ENCODE measurements around the gene UBALD2.
A peak's percentile ranks its signal among the peaks of the same experiment; 100 is the strongest.
"Not testable (repeated sequence)": the region's sequence is repeated elsewhere in the genome, so short reads cannot be mapped to it uniquely, and the experiment has no call there.

The UBALD2 gene

DNA sequence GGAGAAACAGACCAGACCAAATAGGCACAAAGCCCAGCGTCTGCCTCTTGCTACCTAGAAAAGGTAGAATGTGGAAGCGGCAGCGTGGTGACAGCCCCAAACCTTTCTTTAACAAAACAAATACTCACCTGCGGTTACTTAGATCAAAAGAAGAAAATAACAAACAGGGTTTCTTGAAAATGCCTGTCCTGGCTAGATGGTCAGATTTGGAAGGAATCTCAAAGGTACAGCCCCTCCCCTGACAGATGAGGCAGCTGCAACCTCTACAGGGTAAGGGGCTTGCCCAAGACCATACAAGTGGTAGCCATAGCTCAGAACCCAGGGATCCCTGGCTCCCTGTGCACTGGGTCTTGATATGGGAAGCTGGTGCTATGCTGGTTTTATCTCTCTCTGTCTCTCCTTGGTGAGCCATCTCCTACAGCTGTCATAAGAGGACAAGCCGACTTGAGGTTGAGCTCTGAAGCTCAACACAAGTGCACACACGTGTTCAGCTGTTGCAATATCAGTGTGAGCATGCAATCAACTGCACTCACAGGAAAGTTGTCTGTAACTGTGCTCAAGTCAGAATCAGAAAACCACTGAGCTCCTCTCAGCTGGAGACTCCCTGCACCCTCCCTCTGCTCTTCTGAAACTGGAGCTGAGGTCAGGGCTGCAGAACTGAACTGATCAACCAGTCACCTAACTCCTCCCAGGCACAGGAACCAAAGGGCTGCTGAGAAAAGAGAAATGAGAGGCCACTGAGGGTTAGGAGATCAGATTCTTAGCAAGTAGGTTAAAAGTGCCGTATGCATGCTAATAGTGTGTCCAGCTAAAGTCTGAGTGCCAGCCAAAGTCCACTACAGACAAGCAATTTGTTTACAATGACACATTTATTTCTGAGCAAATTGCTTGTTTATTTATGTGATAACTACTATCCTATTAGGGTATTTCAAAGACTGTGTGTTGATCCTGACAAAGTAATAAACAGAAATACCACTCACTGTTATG, 18.8 kb upstream of the UBALD2 start:
- DNase-seq: peak; percentile 80

DNA sequence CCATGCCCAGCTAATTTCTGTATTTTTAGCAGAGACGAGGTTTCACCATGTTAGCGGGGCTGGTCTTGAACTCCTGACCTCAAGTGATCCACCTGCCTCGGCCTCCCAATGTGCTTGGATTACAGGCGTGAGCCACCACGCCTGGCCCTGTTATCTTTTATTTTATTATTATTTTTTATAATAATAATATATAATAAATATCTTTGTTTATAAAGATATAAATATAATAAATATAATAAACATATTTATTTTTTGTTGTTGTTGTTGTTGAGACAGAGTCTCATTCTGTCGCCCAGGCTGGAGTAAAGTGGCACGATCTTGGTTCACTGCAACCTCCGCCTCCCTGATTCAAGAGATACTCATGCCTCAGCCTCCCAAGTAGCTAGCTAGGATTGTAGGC, 17.8 kb upstream of the UBALD2 start:
- DNase-seq: no peak

DNA sequence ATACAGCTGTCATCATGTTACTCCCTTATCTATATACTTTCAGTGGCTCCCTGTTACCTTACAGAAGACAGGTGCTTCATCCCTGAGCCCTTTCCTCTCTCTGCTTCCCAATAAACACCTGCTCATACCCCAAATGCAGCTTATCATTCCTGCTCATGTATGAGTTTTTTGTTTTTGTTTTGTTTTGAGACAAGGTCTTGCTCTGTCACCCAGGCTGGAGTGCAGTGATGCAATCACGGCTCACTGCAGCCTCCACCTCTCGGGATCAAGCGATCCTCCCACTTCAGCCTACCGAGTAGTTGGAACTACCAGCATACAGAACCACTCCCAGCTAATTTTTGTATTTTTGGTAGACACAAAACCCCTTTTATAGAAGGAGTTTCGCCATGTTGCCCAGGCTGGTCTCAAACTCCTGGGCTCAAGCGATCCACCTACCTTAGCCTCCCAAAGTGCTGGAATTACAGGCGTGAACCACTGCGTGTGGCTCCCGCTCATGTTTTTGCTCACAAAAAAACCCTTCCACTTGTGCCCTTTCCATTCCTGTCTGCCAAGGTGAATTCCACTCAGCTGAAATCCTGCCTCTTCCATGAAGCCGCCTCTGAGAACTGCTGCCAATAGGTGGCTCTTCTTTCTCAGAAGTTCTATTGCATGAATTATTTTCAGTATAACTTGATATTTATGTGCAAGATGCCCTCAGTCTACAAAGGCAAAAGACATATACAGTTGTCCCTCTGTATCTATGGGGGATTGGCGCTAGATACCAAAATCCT, 16.9 kb upstream of the UBALD2 start:
- no peak for DNase-seq

DNA sequence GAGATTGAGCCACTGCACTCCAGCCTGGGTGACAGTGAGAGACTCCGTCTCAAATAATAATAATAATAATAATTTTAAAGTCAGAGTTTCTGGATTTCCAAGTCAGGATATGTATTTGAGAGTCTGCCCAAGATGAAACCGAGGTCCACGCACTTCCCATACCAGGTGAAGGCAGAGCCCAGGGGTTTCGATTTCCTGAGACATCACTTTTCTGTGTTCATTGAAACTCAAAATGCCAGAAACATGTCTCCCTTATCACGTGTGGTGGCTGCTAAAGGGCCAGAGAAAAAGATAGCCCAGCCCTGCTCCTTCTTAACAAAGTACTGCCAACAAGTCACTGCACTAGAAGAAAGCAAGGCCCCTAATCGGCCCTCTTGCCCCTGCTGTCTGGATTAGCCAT, 15.0 kb upstream of the UBALD2 start:
- no peak for DNase-seq

DNA sequence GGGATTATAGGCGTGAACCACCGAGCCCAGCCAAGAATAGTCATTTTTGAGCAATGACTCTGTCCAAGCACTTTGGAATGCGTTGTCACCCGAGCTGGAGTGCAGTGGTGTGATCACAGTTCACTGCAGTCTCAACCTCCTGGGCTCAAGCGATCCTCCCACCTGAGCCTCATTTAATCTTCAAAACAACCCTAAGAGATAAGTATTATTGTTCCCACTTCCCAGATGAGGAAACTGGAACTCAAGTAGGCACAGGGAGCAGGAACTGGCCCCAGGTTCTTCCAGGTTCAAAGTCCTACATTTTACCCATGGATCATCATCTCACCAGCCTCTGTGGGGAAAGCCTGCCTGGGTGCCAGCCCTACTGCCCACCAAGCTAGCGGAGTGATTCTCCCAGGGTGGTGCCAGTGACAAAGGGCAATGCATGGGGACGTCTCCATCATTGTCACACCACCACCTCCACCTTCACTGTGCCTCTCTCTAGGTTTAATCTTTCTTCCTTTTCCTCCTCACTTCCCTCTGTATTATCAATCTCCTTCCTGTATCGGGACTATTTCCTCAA, 13.6 kb upstream of the UBALD2 start:
- no peak for DNase-seq

DNA sequence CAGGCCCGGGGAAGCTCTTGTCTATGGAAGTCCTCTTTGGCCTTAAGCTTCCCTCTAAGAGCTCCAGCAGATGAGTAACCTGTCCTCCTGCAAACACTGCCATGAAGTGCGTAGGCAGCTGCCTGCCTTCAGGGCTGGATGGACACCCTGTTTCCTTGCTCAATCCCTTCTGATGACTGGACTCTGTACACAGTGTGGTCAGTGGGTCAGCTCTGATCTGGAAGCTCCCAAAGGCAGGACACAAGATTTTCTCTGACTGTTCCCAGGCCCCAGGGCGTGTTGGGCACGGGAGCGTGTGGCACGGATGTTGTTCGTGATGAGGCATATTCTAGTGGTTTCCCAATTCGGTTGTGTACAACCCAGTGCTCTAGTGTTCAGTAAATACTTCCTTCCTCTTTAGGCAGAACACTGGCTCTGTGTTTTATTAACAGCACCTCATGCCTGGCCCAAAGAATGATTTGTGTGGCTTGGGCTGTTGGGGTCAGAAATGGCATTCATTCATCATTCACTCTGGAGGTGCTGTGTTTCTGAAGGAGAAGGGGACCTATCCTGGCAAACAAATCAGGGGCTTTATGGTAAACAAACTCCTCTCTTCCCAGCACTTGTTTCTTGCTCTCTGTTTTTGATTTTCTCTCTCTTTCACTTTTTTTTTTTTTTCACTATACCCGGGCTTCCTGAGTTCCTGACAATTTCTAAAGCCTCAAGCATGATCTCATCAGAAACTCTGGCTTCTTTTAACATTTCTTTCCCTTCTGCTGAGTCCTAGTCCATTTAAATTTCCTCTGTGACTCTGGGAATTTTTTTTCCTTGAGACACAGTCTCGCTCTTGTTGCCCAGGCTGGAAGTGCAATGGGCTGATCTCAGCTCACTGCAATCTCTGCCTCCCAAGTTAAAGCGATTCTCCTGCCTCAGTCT, 12.9 kb upstream of the UBALD2 start:
- DNase-seq: no peak

DNA sequence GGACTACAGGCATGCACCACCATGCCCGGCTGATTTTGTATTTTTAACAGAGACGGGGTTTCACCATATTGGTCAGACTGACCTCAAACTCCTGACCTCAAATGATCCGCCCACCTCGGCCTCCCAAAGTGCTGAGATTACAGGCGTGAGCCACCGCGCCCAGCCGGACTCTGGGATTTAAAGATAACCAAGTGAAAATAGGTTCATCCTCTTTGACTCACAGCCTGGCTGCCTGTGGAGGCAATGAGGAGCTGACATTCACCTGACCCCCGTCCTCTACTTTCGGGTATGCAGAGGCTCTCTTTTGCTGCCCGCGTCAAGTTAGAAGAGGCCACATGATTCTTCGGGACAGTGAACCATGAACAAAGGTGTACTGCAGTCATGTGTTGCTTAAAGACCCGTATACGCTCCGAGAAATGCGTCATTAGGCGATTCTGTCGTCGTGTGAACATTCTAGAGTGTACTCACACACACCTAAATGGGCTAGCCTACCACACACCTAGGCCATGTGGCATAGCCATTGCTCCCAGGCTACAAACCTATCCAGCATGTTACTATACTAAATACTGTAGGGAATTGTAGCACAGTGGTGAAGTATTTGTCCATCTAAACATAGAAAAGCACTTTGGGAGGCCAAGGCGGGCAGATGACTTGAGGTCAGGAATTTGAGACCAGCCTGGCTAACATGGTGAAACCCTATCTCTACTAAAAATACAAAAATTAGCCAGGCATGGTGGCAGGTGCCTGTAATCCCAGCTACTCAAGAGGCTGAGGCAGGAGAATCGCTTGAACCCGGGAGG, 12.0 kb upstream of the UBALD2 start:
- not testable (repeated sequence) for DNase-seq

DNA sequence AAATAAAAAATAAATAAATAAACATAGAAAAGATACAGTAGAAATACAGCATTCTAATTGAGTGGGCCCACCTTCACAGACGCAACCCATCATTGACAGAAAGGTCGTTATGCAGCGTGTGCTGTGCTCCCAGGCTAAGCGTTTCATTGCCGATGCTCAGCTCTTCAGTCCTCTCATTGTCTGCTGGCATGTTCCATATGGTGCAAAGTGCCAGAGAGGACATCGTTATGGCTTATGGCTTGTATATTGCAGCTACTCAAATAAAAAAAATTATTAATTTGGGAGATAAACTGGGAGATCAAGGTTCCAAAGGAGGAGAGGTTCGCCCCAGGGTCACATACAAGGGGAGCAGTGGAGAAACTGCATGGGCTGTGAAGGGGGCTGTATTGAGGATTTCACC, 11.3 kb upstream of the UBALD2 start:
- DNase-seq: no peak

DNA sequence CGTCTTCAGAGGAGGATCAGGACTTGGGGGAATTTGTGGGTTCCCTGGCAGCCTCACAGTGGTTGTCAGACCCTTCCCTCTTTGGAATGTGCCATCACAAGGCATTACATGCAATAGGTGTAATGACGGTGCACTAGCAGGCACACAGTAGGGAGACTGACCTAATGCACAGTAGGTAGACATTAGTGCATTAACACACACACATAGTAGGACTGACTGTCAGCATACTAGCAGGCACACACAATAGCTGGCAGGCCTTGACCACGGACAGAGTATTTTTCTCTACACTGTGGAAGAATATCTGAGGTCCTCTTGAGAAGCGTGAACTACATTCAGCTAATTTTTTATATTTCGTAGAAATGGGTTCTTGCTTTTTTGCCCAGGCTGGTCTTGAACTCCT, 10.9 kb upstream of the UBALD2 start:
- DNase-seq: no peak

DNA sequence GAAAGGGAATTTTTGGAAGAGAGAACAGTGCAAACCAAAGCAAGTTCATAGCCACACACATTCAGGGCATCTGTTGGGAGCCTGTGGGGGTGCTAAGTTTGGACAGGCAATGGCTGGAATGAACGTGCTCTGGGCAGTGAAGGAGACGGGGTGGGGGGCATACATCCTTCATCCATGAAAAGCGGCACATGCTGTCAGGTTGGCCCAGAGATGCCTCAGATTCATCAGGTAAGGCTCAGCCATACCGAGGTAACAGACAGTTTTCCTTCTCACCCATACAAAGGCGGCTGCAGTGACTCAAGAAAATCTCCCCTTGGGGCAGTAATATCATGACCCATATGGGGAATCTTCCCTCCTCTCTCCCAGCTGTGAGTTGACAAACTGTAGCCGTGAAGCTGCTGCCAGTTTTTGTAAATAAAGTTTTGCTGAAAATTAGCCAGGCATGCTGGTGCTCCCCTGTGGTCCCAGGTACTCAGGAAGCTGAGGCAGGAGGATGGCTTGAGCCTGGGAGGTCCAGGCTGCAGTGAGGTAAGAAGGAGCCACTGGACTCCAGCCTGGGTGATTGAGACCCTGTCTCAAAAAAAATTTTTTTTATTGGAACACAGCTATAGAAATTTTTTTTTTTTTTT, 9.2 kb upstream of the UBALD2 start:
- no peak for DNase-seq

DNA sequence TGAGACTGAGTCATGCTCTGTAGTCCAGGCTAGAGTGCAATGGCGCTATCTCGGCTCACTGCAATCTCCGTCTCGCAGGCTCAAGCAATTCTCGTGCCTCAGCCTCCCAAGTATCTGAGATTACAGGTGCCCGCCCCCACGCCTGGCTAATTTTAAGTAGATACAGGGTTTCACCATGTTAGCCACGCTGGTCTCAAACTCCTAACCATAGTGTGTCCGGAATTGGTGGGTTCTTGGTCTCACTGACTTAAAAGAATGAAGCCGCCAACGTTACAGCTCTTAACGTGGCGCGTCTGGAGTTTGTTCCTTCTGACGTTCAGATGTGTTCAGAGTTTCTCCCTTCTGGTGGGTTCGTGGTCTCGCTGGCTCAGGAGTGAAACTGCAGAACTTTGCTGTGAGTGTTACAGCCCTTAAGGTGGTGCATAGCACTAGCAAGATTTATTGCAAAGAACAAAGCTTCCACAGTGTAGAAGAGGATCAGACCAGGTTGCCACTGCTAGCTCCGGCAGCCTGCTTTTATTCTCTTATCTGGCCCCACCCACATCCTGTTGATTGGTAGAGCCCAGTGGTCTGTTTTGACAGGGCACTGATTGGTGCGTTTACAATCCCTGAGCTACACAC, 8.6 kb upstream of the UBALD2 start:
- peak; percentile 62 for DNase-seq

DNA sequence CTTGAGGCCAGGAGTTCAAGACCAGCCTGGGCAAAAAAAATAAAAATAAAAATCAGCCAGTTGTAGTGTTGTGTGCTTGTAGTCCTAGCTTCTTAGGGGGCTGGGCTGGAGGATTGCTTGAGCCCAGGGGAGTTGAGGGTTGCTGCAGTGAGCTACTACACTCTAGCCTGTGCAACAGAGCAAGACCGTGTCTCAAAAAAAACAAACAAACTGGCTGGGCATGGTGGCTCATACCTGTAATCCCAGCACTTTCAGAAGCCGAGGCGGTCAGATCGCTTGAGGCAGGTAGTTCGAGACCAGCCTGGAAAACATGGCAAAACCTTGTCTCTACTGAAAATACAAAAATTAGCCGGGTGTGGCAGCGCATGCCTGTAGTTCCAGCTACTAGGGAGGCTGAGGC, 4.9 kb upstream of the UBALD2 start:
- DNase-seq: no peak

DNA sequence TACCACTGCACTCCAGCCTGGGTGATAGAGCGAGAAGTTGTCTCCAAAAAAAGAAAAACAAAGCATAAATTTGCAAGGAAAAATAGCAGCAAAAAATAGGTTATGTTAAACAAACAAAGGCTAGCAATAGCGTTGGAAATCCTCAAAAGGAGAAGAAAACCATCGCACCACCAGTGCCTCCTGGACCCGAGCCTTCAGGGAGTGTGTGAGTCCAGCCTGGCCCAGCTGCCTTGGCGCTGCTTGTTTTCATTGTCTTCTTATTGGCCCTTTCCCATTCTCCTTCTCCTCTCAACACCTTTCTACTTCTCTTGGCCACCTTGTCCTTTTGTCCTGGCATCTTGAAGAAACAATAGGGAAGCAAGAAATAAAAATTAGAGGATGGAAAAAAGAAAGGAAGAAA, 4.5 kb upstream of the UBALD2 start:
- no peak for DNase-seq

DNA sequence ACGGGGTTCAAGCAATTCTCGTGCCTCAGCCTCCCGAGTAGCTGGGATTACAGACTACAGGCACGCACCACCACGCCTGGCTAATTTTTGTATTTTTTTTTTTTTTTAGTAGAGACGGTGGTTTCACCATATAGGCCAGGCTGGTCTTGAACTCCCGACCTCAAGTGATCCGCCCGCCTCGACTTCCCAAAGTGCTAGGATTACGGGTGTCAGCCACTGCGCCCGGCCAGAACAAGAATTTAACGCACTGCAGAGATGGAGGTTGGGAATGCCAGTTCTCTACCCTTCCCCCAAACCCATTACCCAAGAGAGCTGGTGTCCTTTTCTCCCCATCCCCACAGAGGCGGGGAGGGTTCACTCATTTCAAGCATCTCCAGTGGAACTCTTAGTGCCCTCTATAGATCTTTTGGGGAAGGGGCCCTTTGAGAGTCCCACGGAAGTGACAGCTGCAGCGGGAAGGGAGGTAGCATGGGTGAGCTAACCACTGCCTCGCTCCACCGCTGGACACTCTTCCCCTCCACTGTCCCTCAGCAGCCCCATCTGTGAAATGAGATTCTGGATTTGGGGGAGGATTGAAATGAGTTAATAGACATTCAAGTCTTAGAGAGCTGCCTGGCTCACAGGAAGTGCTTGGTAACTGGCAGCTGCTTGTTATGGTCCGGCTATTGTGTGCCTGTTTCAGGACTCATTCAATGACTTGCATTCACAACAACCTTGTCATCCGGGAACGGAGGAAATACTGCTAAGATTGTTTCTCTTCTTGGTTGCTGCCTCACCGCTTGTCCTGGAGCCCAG, 3.5 kb upstream of the UBALD2 start:
- DNase-seq: no peak

DNA sequence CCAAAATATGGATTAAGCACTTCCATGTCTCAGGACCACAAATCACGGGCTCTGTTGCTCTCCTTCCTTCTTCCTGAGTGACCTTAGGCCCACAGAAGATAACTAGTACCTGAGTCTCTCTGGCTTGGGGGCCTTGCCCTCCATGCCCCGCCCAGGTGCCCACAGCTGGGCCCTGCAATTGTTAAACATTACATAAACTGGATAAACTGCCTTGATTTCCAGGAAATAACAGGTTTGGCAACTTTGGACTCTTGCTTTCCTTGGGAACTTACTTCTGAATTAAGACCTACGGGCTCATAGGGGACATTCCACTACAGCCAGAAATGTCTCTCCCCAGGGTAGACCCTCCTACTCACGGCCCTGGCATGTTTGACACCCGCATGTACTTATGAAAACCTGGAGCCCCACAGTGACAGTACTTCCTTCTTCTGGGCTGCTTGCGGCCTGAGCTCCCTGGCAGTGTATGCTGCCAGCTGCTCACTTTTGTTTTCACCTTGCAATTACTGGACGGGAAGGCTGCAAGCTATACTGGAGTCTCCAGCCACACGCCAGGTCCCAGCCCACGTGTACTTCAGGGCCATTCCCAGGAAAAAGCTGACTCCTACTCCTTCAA, 2.3 kb upstream of the UBALD2 start:
- DNase-seq: peak; percentile 30

DNA sequence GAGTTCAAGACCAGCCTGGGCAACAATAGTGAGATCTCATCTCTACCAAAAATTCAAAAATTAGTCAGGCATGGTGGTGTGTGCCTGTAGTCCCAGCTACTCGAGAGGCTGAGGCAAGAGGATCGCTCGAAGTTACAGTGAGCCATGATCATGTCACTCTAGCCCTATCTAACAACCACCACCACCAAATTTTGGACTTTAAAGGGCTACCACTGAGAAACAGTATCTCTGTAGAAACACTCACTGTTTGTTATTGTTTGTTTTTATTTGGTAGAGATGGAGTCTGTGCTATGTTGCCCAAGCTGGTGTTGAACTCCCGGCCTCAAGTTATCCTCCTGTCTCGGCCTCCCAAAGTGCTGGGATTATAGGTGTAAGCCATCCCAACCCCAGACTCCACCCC, 1.3 kb upstream of the UBALD2 start:
- no peak for DNase-seq

DNA sequence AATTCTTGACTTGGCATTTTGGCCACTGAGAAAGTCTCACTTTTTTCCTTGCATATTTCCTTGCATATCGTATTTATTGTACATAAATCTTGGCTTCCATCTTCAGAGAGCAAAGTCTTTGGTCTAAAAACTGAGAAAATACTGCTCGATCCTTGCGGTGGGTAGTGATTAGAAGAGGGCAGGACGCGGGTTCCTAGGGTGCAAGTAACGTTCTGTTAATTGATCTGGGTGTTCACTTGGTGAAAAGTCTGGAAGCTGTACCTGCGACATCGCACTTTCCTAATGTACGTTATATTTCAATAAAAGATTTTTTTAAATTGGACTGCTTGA, 758 bp upstream of the UBALD2 start:
- peak; percentile 39 for DNase-seq

DNA sequence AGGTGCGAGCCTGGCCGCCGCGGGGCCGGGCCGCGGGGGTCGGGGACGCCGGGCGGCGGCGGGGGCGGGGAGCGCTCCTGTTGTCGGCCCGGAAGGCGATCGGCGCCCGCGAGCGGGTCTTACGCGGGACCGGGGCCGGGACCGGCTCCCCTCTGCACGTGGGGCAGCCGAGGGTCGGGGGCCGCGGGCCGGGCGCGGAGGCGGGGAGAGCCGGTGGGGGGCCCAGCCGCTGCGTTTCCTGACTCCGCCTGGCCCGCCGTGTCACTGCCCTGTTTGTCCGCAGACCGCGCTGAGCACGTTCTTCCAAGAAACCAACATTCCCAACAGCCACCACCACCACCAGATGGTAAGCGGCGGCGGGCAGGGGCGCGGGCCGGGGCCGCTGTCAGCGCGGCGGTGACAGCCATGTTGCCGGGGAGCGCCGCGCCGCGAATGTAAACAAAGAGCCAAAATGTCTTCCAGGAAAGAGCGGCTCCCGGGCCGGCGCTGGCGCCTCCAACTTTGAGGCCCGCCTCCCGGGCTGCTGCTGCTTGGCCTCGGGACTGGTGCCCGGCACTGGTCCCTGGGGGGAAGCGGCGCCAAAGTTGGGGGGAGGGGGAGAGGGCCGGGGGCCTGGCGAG, 586 bp downstream of the UBALD2 start:
- peak; percentile 73 for DNase-seq

All from activated CD4-positive, alpha-beta T cell treated with anti-CD3 and anti-CD28 coated beads for 48 hours (primary cell).